Brain microvascular endothelial cell (primary cell): ENCODE data around the gene WNT3.

Source experiments
- DNase-seq: peaks from one replicate; pipeline ENCODE4 v3.0.0-alpha.2; 2020
- H3K27ac ChIP-seq: fragments of 250-450 bp; sonication (Bioruptor Pico); 2 replicates; pipeline ENCODE4 v1.5.1; 2020; ENCODE audit warnings: mild to moderate bottlenecking, moderate library complexity
- H3K27me3 ChIP-seq: fragments of 250-450 bp; sonication (Bioruptor Pico); replicated peaks from 2 replicates; pipeline ENCODE4 v1.5.1; 2020; ENCODE audit warnings: mild to moderate bottlenecking
- H3K36me3 ChIP-seq: fragments of 250-450 bp; sonication (Bioruptor Pico); replicated peaks from 2 replicates; pipeline ENCODE4 v1.5.1; 2020; ENCODE audit warnings: mild to moderate bottlenecking
- H3K4me3 ChIP-seq: 2 replicates; pipeline ENCODE4 v1.5.1; 2011; ENCODE audit warnings: low read depth, mild to moderate bottlenecking, control low read depth, low read length, moderate library complexity
- in situ Hi-C: cut with HindIII; loops from 2 replicates; pipeline ENCODE4 v1.10.0; 2017; ENCODE audit warnings: low sequenced_read_pairs, low pct_ligation_motif_present
- TF ChIP-seq, protein P1 (sequence below): IDR thresholded peaks from 2 replicates; pipeline ENCODE4 v1.5.1; 2011; ENCODE audit warnings: low read depth, mild to moderate bottlenecking, moderate library complexity, low read length, control low read depth, inconsistent platforms; ENCODE audit errors: missing control alignments

WNT3 gene

GRCh38 chr17:46792071-46792470, 26.4 kb downstream of the WNT3 start:
- no peak for DNase-seq
- H3K27me3 ChIP-seq, result peaks cover 14% of the 10 kb centered on the region
- no peak overlapping the region for H3K27ac ChIP-seq
- no peaks in the 10 kb centered on the region for H3K36me3 ChIP-seq
- in situ Hi-C loops, result no loop called here
- TF ChIP-seq, protein P1, sequence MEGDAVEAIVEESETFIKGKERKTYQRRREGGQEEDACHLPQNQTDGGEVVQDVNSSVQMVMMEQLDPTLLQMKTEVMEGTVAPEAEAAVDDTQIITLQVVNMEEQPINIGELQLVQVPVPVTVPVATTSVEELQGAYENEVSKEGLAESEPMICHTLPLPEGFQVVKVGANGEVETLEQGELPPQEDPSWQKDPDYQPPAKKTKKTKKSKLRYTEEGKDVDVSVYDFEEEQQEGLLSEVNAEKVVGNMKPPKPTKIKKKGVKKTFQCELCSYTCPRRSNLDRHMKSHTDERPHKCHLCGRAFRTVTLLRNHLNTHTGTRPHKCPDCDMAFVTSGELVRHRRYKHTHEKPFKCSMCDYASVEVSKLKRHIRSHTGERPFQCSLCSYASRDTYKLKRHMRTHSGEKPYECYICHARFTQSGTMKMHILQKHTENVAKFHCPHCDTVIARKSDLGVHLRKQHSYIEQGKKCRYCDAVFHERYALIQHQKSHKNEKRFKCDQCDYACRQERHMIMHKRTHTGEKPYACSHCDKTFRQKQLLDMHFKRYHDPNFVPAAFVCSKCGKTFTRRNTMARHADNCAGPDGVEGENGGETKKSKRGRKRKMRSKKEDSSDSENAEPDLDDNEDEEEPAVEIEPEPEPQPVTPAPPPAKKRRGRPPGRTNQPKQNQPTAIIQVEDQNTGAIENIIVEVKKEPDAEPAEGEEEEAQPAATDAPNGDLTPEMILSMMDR, result no peak
- H3K4me3 ChIP-seq, result no peak overlapping the region

GRCh38 chr17:46791531-46791930, 27.0 kb downstream of the WNT3 start:
- in situ Hi-C loops, result no loop called here
- TF ChIP-seq, protein P1, result no peak
- no peak for DNase-seq
- peaks cover 13% of the 10 kb centered on the region for H3K27me3 ChIP-seq
- H3K36me3 ChIP-seq, result no peaks in the 10 kb centered on the region
- no peak overlapping the region for H3K27ac ChIP-seq
- no peak overlapping the region for H3K4me3 ChIP-seq

- TF ChIP-seq, protein P1, result no peak
- Histone ChIP-seq H3K27me3 (peaks cover 15% of the 10 kb centered on the region), H3K27ac (no peak overlapping the region), H3K36me3 (no peaks in the 10 kb centered on the region), H3K4me3 (no peak overlapping the region)
- no peak for DNase-seq
- in situ Hi-C loops, result no loop called here
Observed at GRCh38 chr17:46790216-46790615, 28.3 kb downstream of the WNT3 start.

GRCh38 chr17:46789610-46790009, 28.9 kb downstream of the WNT3 start:
- TF ChIP-seq, protein P1, result no peak
- Histone ChIP-seq H3K27ac (no peak overlapping the region), H3K4me3 (no peak overlapping the region), H3K36me3 (no peaks in the 10 kb centered on the region), H3K27me3 (peaks cover 15% of the 10 kb centered on the region)
- in situ Hi-C loops, result no loop called here
- no peak for DNase-seq

GRCh38 chr17:46788796-46789195, 29.7 kb downstream of the WNT3 start:
- peaks cover 13% of the 10 kb centered on the region for H3K27me3 ChIP-seq
- in situ Hi-C loops, result no loop called here
- H3K4me3 ChIP-seq, result no peak overlapping the region
- no peaks in the 10 kb centered on the region for H3K36me3 ChIP-seq
- no peak for DNase-seq
- H3K27ac ChIP-seq, result no peak overlapping the region
- TF ChIP-seq, protein P1, result no peak

DNA sequence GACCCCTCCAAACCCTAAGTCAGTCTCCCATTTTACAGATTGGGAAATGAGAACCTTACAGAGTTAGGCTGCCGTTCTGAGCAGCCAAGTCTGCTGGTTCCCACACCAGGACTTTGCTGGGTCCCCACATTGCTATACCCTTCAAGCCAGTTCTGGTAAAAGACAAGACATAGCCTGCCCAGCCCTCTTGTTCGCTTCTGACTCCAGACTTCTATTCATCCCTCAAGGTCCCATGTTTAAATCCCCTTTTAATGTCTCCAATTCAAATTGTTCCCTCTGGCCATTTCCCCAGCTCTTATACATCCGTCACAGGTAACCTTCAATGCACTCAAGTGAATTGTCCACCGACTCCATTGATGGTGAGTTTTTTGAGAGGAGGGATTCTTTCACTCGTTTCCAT, 30.2 kb downstream of the WNT3 start:
- Histone ChIP-seq H3K4me3 (no peak overlapping the region), H3K27ac (no peak overlapping the region), H3K36me3 (no peaks in the 10 kb centered on the region), H3K27me3 (peaks cover 8% of the 10 kb centered on the region)
- in situ Hi-C loops, result no loop called here
- DNase-seq, result no peak
- TF ChIP-seq, protein P1, result no peak
